H9 (cell line): ENCODE measurements around the gene HLA-DOB. TPM values are rescaled to one million over a fixed set of nuclear protein-coding genes. Genes with fewer than 3 reads are reported as not detected.
A peak's percentile ranks its signal among the peaks of the same experiment; 100 is the strongest.
"Not testable (repeated sequence)": the region's sequence is repeated elsewhere in the genome, so short reads cannot be mapped to it uniquely, and the experiment has no call there.

ENCODE experiments used
- DNase-seq: peaks from one replicate; pipeline ENCODE4 v3.0.0-alpha.2; 2017
- H2AFZ ChIP-seq: one replicate; pipeline ENCODE4 v1.6.1; 2013; ENCODE audit warnings: mild to moderate bottlenecking, low read length, control low read depth, moderate library complexity
- H2AK5ac ChIP-seq: 2 replicates; pipeline ENCODE4 v1.6.1; 2013; ENCODE audit warnings: low read length, control low read depth, mixed read lengths; ENCODE audit not compliant: insufficient read length
- H2BK120ac ChIP-seq: one replicate; pipeline ENCODE4 v1.6.1; 2013; ENCODE audit warnings: low read depth, mild to moderate bottlenecking, low read length, control low read depth, inconsistent platforms; ENCODE audit not compliant: poor library complexity, severe bottlenecking
- H2BK12ac ChIP-seq: 2 replicates; pipeline ENCODE4 v1.6.1; 2013; ENCODE audit warnings: low read length, control low read depth, mixed read lengths, low read depth; ENCODE audit not compliant: insufficient read length
- H2BK15ac ChIP-seq: 2 replicates; pipeline ENCODE4 v1.6.1; 2013; ENCODE audit warnings: low read depth, low read length, control low read depth
- H2BK20ac ChIP-seq: one replicate; pipeline ENCODE4 v1.6.1; 2013; ENCODE audit warnings: low read depth, mild to moderate bottlenecking, low read length, control low read depth, inconsistent platforms; ENCODE audit not compliant: poor library complexity, severe bottlenecking
- H2BK5ac ChIP-seq: 2 replicates; pipeline ENCODE4 v1.6.1; 2013; ENCODE audit warnings: low read length, control low read depth, mixed read lengths; ENCODE audit not compliant: insufficient read length
- H3K14ac ChIP-seq: 2 replicates; pipeline ENCODE4 v1.6.1; 2013; ENCODE audit warnings: low read length, control low read depth; ENCODE audit not compliant: insufficient read depth
- H3K18ac ChIP-seq: 2 replicates; pipeline ENCODE4 v1.6.1; 2013; ENCODE audit warnings: low read depth, mild to moderate bottlenecking, mixed read lengths, low read length, control low read depth; ENCODE audit not compliant: insufficient read length
- H3K23ac ChIP-seq: 2 replicates; pipeline ENCODE4 v1.6.1; 2013; ENCODE audit warnings: low read length, control low read depth, mixed read lengths, low read depth; ENCODE audit not compliant: insufficient read length
- H3K23me2 ChIP-seq: 2 replicates; pipeline ENCODE4 v1.6.1; 2013; ENCODE audit warnings: low read depth, mild to moderate bottlenecking, mixed read lengths, low read length, control low read depth; ENCODE audit not compliant: insufficient read length, poor library complexity, severe bottlenecking
- H3K27ac ChIP-seq: 2 replicates; pipeline ENCODE4 v1.5.1; 2013; ENCODE audit warnings: low read length, control low read depth, mixed read lengths, low read depth; ENCODE audit not compliant: insufficient read length
- H3K27me3 ChIP-seq: 2 replicates; pipeline ENCODE4 v1.6.1; 2013; ENCODE audit warnings: low read length, control low read depth, inconsistent platforms; ENCODE audit not compliant: insufficient read depth
- H3K4ac ChIP-seq: 2 replicates; pipeline ENCODE4 v1.6.1; 2013; ENCODE audit warnings: low read depth, mild to moderate bottlenecking, control low read depth, inconsistent platforms, low read length, moderate library complexity
- H3K4me1 ChIP-seq: 2 replicates; pipeline ENCODE4 v1.6.1; 2013; ENCODE audit warnings: low read length, control low read depth, inconsistent platforms; ENCODE audit not compliant: insufficient read depth
- H3K4me2 ChIP-seq: 2 replicates; pipeline ENCODE4 v1.6.1; 2013; ENCODE audit warnings: low read length, control low read depth, mixed read lengths; ENCODE audit not compliant: insufficient read length, insufficient read depth
- H3K56ac ChIP-seq: 2 replicates; pipeline ENCODE4 v1.6.1; 2013; ENCODE audit warnings: low read depth, mild to moderate bottlenecking, mixed read lengths, low read length, control low read depth; ENCODE audit not compliant: insufficient read length
- H3K79me1 ChIP-seq: 2 replicates; pipeline ENCODE4 v1.6.1; 2013; ENCODE audit warnings: low read depth, mild to moderate bottlenecking, moderate library complexity, low read length, control low read depth, inconsistent platforms; ENCODE audit not compliant: insufficient read depth, poor library complexity, severe bottlenecking
- H3K79me2 ChIP-seq: 2 replicates; pipeline ENCODE4 v1.6.1; 2013; ENCODE audit warnings: low read length, control low read depth, inconsistent platforms; ENCODE audit not compliant: insufficient read depth
- H3K9ac ChIP-seq: 2 replicates; pipeline ENCODE4 v1.6.1; 2013; ENCODE audit warnings: low read length, control low read depth, mixed read lengths; ENCODE audit not compliant: insufficient read length; ENCODE audit errors: extremely low read depth
- H3K9me3 ChIP-seq: one replicate; pipeline ENCODE4 v1.6.1; 2013; ENCODE audit warnings: low read depth, low read length, inconsistent platforms; ENCODE audit not compliant: control insufficient read depth
- H3T11ph ChIP-seq: one replicate; pipeline ENCODE4 v1.6.1; 2013; ENCODE audit warnings: mild to moderate bottlenecking, low read length, control low read depth, inconsistent platforms
- H4K20me1 ChIP-seq: one replicate; pipeline ENCODE4 v1.6.1; 2013; ENCODE audit not compliant: control insufficient read depth, insufficient read length, insufficient read depth
- H4K5ac ChIP-seq: 2 replicates; pipeline ENCODE4 v1.6.1; 2013; ENCODE audit warnings: low read depth, mild to moderate bottlenecking, mixed read lengths, low read length, control low read depth; ENCODE audit not compliant: insufficient read length
- H4K8ac ChIP-seq: replicated peaks from 2 replicates; pipeline ENCODE4 v1.6.1; 2013; ENCODE audit warnings: low read length, control low read depth, mixed read lengths, low read depth; ENCODE audit not compliant: insufficient read length
- H4K91ac ChIP-seq: 2 replicates; pipeline ENCODE4 v1.6.1; 2013; ENCODE audit warnings: low read depth, mild to moderate bottlenecking, moderate library complexity, mixed read lengths, low read length, control low read depth; ENCODE audit not compliant: insufficient read length
- H3K27ac Mint-ChIP-seq, 3 experiments: 2 replicates in 2 of 3; 3 replicates in 1 of 3; pipeline ENCODE4 v1.8.0; 2020 to 2021; ENCODE audit warnings: mixed read lengths in 3 of 3, mild to moderate bottlenecking in 1 of 3, moderate library complexity in 1 of 3
- H3K27me3 Mint-ChIP-seq: 2 replicates; pipeline ENCODE4 v1.8.0; 2021; ENCODE audit warnings: low read depth, mild to moderate bottlenecking, moderate library complexity, mixed read lengths
- H3K36me3 Mint-ChIP-seq, 3 experiments: 2 replicates in 2 of 3; 3 replicates in 1 of 3; pipeline ENCODE4 v1.8.0; 2020 to 2021; ENCODE audit warnings: low read depth in 3 of 3, mixed read lengths in 3 of 3; ENCODE audit not compliant: insufficient read depth in 1 of 3
- H3K4me1 Mint-ChIP-seq, 2 experiments: 2 replicates each; pipeline ENCODE4 v1.8.0; 2020; ENCODE audit warnings: mixed read lengths in 2 of 2
- H3K4me3 Mint-ChIP-seq, 2 experiments: 2 replicates in 1 of 2; 3 replicates in 1 of 2; pipeline ENCODE4 v1.8.0; 2020 to 2021; ENCODE audit warnings: mild to moderate bottlenecking in 2 of 2, mixed read lengths in 2 of 2, moderate library complexity in 1 of 2
- H3K9me3 Mint-ChIP-seq, 2 experiments: 2 replicates in 1 of 2; 3 replicates in 1 of 2; pipeline ENCODE4 v1.8.0; 2020; ENCODE audit warnings: mild to moderate bottlenecking in 2 of 2, mixed read lengths in 2 of 2, moderate library complexity in 1 of 2
- CTCF ChIP-seq: fragments of 200-600 bp; sonication (generic); conservative IDR thresholded peaks from 3 replicates; pipeline ENCODE4 v1.8.0; 2021; ENCODE audit warnings: antibody characterized with exemption, mild to moderate bottlenecking
- WGBS: extraction: QIAGEN DNeasy Blood & Tissue Kit; methylation state at CpG from one replicate; pipeline ENCODE4 v1.1.7; 2013; ENCODE audit warnings: missing lambda C conversion rate, low lambda C conversion rate, mixed read lengths; ENCODE audit not compliant: insufficient read length; ENCODE audit errors: extremely low coverage; 5-methylcytosine and 5-hydroxymethylcytosine counted together
- total RNA-seq: library from RNA; stranded (reverse); gene quantifications from 2 replicates; pipeline ENCODE4 v1.2.1, GENCODE V29; 2021

Gene HLA-DOB
- total RNA-seq, 1 experiment from 2014 or later = 0.20 TPM

DNA sequence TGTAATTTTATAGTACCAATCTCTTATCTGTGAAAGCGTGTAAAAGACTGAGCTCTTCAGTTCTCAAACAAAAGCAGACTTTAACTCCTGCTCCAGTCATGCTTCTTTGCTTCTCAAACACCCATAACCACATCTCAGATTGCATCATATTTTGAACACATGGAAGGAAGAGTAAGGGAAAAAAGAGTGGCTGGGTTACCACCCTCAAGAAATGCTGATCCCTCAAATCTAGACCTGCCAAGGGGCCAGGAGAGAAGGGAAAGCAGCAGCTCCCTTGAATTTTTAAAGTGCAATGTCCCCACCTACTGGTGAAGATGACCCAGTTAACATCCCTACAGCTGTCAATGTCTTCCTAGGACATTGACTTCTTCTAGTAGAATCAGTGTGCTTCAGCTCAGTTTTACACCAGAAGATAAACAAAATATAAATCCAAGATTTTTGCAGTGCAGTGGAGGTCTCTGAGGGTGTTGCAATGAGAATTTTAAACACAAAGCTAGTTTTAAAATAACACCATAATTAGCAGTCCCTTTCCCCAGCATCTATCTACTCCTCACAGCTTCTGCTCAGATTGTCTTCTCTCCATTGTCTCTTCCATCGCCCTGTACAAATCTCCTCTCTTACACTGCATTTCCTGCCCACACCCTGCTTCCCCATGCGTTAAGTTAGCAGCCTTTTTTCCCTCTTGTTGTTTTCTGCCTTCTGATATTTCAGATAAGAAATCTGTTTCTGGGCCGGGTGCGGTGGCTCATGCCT lies 30.8 kb downstream of the HLA-DOB start:
- H3K9ac ChIP-seq = no peak overlapping the region
- no peaks in the 10 kb centered on the region for H3K27me3 ChIP-seq
- no peaks in the 10 kb centered on the region; a peak in 1 of 5 replicates for H3K9me3 Mint-ChIP-seq
- no peaks in the 10 kb centered on the region for H4K20me1 ChIP-seq
- H3K79me2 ChIP-seq = no peaks in the 10 kb centered on the region
- H3K4me1 ChIP-seq = no peaks in the 10 kb centered on the region
- peaks cover 2% of the 10 kb centered on the region in 2 experiments; a peak in 2 of 4 replicates for H3K4me1 Mint-ChIP-seq
- WGBS = no CpG with 5 or more reads among the region's 5 CpGs
- H2BK5ac ChIP-seq = no peak overlapping the region
- H3K79me1 ChIP-seq = no peaks in the 10 kb centered on the region
- peak; percentile 52 for DNase-seq
- H2BK12ac ChIP-seq = no peak overlapping the region
- H3K23me2 ChIP-seq = no peaks in the 10 kb centered on the region
- H2BK15ac ChIP-seq = no peak overlapping the region
- H3K4ac ChIP-seq = no peak overlapping the region
- peaks cover 3% of the 10 kb centered on the region; the same call in 1 of the 2 replicates for H3K27me3 Mint-ChIP-seq
- H2BK20ac ChIP-seq = no peak overlapping the region
- no peaks in the 10 kb centered on the region for H3K9me3 ChIP-seq
- H3K27ac Mint-ChIP-seq = no peak overlapping the region
- no peak overlapping the region for H4K5ac ChIP-seq
- H4K8ac ChIP-seq = no peak overlapping the region
- no peak overlapping the region for H3K4me3 Mint-ChIP-seq
- H3K36me3 Mint-ChIP-seq = no peaks in the 10 kb centered on the region
- peak overlapping the region; percentile 86 for H2AFZ ChIP-seq
- H3K4me2 ChIP-seq = no peak overlapping the region
- no peak overlapping the region for H3K18ac ChIP-seq
- H3K23ac ChIP-seq = no peak overlapping the region
- TF ChIP-seq CTCF = peak; percentile 82
- H2BK120ac ChIP-seq = no peak overlapping the region
- no peak overlapping the region for H2AK5ac ChIP-seq
- no peak overlapping the region for H4K91ac ChIP-seq
- no peak overlapping the region for H3K27ac ChIP-seq
- H3K14ac ChIP-seq = no peak overlapping the region
- no peak overlapping the region for H3T11ph ChIP-seq
- H3K56ac ChIP-seq = no peak overlapping the region

GRCh38 chr6:32782923-32783322 lies 33.9 kb downstream of the HLA-DOB start:
- H2BK120ac ChIP-seq, H3K4me1 ChIP-seq, H3K4ac ChIP-seq, H3K79me1 ChIP-seq, H2AK5ac ChIP-seq, H3K9ac ChIP-seq, H3K9me3 ChIP-seq, H2BK15ac ChIP-seq, H3K23ac ChIP-seq, H3K36me3 Mint-ChIP-seq, H3K27ac ChIP-seq, H4K8ac ChIP-seq, H3K27ac Mint-ChIP-seq, H4K91ac ChIP-seq, H3K56ac ChIP-seq, H3K9me3 Mint-ChIP-seq, H2AFZ ChIP-seq, H3K27me3 ChIP-seq, H3K23me2 ChIP-seq, H3K14ac ChIP-seq, H3K79me2 ChIP-seq, H4K20me1 ChIP-seq, H3K4me1 Mint-ChIP-seq, H2BK12ac ChIP-seq, H3K4me2 ChIP-seq, H3K4me3 Mint-ChIP-seq, DNase-seq, H3K27me3 Mint-ChIP-seq, H2BK5ac ChIP-seq, H4K5ac ChIP-seq, H3T11ph ChIP-seq, H3K18ac ChIP-seq, H2BK20ac ChIP-seq: not testable (repeated sequence)
